Amygdala (tissue), 56 donors: ENCODE measurements around the gene KRTAP20-1.

Source experiments
- DNase-seq, 56 donors: peaks; one replicate each; lab custom pipeline; 2025; lab: John Stamatoyannopoulos, UW

The KRTAP20-1 gene

DNA sequence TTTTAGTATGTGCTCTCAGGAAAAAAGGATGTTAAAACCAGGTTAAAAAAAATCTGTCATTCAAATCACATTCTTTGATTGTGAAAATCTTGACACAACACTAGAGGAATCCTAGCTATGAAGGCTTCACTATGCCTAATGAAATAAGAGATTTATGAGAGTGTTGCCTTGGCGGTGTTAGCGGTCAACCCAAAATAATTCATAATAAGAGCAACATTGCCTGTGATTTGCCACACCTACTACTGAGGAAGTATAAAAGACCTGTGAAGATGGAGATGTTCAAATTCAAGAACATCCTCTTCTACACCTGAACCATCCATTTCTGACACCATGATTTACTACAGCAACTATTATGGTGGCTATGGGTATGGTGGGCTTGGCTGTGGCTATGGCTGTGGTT, at the start of gene KRTAP20-1:
KRTAP20-1 (plus strand) TSS at position 301 of the 400 bp plus-strand sequence; CDS start at position 331, 30 bp downstream.
- no peak for DNase-seq

DNA sequence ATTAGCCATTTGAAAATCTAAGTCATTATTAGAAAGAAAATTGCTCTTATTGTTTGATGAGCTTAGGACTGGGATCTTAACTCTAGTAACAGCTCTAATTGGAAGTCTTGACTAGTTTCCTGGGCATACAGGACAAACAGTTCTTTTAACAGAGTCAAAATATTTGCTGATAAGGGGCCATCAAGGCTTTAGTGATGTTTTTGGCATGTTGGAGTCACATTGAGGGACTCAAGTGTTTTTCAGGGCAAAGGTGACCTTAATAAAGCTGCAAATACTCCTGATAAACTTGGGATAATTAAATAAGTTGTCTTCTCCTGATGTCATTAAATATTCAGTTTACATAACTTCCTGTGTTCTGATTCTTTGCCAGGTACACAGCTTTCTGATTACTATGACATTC, 48.6 kb upstream of the KRTAP20-1 start:
- DNase-seq, result no peak

DNA sequence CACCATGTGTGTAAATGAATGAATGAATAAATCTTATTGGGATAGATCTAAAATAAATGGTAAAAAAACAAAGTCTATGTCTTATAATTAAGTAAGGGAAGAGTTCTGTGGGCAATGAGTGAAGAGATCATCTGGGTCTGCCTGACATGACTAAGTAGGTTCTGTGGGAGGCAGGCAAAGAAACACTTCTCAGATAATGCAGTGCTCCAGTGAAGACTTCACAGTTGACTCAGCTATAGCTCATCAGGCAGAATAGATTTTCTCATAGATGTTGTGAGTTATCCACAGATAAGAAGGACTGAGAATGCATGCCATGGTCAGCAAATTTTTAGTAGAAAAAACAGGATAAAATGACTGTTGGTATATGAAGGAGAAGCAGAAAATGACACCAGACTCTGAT, 38.5 kb upstream of the KRTAP20-1 start:
- DNase-seq, result no peak

DNA sequence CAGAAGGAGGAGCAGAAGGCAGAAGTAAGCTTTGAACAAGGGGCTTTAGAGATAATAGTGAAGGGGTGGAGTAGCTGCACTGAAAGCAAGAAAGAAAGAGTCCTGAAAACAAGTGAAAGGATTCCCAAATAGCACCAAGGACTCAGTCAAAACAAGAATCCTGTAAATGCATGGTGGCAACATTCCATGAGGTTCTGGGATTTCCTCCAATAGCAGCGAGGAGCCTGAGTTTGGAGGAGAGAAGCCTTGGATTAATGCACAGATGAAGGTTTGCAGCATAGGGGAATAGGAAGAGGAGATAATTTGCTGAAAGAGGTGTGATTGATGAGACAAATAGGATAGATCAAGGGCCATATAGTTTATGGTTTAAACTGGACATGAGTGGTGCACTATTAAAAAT, 36.9 kb upstream of the KRTAP20-1 start:
- DNase-seq, result no peak

DNA sequence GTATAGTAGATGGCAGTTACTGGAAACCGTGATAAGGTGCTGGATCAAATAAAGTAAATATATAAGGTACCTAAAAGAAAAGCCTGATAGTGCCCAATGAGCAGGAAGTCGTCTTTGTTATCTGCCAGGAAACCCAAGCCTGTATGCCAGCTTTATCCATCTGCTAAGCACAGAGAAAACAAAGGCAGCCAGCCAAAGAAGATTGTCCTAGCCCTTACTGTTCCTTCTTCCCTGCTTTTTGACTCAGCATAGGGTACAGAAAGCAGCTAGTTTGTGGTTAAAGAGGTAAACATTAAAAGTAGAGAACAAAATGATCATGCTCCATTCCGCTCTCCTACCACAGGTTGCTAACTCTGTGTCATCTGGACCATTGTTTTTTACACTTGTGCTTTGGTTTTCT, 36.1 kb upstream of the KRTAP20-1 start:
- DNase-seq, result no peak

DNA sequence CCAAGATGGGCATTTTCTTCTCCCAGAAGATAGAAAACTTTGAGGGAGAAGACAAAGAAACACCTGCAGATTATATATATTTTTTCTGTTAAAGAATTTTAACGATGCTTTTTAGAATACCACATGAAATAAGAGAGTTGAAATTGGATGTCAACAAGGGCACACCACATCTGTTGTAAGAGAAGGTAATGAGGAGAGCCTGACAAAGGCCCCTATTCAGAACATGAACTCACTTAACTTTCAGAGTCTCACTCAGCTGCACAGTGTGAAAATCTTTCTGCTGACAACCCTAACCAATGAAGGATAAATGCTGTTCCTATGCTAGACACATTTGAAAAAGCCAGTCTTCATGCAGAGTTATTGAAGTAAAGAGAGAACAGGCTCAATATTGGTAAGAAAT, 33.4 kb upstream of the KRTAP20-1 start:
- no peak for DNase-seq

GRCh38 chr21:30590297-30590696, 25.9 kb upstream of the KRTAP20-1 start, which contains the start of gene KRTAP22-2:
KRTAP22-2 (minus strand) TSS chr21:30590397.
- no peak for DNase-seq

- no peak for DNase-seq
Measured at GRCh38 chr21:30592140-30592539, 24.1 kb upstream of the KRTAP20-1 start, which contains the start of gene KRTAP6-3. KRTAP6-3 (plus strand) TSS chr21:30592440; CDS start chr21:30592446, 6 bp downstream.

DNA sequence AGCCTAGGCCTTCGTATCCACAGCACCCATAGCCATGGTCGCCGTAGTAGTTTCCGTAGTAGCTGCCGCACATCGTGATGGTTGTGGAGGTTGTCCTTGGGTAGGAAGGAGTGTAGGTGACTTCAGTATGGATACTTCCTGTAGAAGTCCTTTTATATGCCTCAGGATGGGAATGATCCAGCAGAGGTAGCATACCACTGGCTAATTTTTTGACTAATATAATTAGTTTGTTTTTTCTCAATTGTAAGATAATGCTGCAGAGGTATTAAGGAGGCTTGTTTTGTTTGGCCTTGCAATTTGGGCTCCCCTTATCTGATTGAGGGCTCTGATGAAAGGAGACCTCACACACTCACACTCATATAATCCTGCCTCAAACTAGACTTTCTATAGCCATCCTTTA, 17.4 kb upstream of the KRTAP20-1 start, which contains the start of gene KRTAP6-2:
KRTAP6-2 (minus strand) TSS at position 101 of the 400 bp plus-strand sequence; CDS start at position 73, 28 bp downstream.
- DNase-seq, result no peak

DNA sequence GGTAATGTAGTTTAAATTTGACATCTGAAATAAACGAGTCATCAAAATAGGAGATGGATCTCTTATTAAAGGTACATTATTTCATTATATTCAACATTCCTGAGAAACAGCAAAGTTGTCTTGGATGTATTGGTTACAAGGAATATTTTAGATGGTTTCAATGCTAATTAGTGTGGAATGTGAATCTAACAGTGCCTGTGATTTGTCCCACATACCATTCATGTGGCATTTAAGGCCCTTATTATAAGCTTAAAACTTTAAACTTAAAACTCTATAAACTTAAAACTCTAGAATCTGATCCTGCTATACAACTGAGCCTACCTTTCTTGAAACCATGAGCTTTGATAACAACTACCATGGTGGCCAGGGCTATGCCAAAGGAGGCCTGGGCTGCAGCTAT, 15.4 kb upstream of the KRTAP20-1 start, which contains the start of gene KRTAP22-1:
KRTAP22-1 (plus strand) TSS at position 301 of the 400 bp plus-strand sequence.
- DNase-seq, result no peak

DNA sequence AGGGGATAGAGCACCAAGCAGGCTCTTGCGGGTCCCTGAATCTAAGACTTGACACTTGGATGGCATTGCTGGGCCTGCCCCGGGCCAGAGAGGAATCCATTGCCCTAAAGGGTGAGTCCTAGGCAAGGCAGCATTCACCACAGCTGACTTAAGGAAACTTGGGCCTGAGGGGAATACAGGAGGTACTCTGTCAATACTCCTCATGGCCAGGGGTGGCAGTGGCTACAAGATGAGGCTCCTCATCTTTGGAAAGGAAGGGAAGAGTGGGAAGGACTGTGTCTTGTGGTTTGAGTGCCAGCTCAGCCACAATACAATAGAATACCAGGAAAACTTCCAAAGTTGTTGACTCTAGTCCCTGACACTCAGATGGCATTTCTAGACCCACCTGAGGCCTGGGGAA, 10.3 kb upstream of the KRTAP20-1 start:
- no peak for DNase-seq

GRCh38 chr21:30612132-30612531, 4.1 kb upstream of the KRTAP20-1 start:
- DNase-seq, result no peak

- no peak for DNase-seq
Measured at GRCh38 chr21:30613836-30614235, 2.4 kb upstream of the KRTAP20-1 start, which contains the start of gene KRTAP6-1. KRTAP6-1 (minus strand) TSS chr21:30613930; CDS start chr21:30613904, 26 bp downstream.

DNA sequence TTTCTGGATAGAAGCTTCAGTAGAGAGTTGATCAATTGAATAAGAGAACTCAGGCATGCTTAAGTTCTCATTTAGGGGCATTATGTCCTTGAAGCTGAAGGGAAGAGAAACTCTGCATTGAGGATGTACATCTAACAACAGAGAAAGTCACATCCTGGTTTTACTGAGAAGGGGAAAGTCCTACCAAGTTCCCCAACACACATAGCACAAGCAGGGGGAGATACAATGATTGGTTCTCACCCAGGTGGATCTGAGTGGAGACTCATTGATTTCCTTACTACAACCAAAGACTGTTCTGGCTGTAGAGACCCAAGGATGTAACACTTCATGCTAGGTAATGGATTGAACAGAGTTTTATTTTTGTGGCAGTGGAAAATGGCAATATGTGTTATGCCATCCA, 1.0 kb upstream of the KRTAP20-1 start:
- DNase-seq, result no peak

DNA sequence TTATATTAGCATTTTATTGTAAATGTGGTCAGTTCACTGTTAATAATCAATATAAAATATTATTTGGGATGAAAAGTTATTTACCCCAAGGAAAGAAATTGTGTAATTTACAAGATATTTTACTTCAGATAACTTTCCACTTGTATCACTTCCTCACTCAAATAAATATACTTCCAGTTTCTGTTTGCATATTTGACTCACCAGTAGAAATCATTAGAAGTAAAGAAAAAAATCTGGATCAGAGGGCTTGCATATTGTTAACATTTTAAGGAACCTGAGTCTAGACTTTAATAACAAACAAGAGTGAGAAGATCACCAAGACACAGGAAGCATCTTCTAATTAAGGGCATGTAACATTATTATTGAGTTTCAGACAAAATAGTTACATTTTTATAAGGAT, 3.9 kb downstream of the KRTAP20-1 start:
- no peak for DNase-seq

DNA sequence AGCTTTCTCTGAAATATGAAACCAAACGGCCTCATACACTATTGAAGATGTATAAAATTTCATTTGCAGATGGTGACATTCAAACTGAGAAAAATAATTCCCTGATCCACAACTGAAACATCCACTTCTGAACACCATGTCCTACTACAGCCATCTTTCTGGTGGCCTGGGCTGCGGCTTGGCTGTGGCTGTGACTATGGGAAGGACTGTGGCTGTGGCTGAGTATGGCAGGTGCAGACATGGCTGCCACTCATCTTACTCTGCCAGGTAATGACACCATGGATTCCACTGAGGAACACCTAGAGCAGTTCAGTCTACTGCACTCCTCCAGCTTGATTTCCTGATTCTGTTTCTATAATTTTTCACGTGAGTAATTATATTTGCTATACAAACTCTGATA, 4.3 kb downstream of the KRTAP20-1 start, which contains the start of gene KRTAP20-4:
KRTAP20-4 (plus strand) TSS at position 106 of the 400 bp plus-strand sequence.
- no peak for DNase-seq

GRCh38 chr21:30623362-30623761, 7.1 kb downstream of the KRTAP20-1 start:
- DNase-seq, result no peak

GRCh38 chr21:30625449-30626165, 9.4 kb downstream of the KRTAP20-1 start:
- no peak for DNase-seq

- DNase-seq, result no peak
Measured at GRCh38 chr21:30628109-30628508, 11.9 kb downstream of the KRTAP20-1 start.

GRCh38 chr21:30629200-30629599, 13.0 kb downstream of the KRTAP20-1 start:
- DNase-seq, result no peak

- DNase-seq, result no peak
Measured at GRCh38 chr21:30634906-30635305, 18.7 kb downstream of the KRTAP20-1 start, which contains the start of gene KRTAP20-2. KRTAP20-2 (plus strand) TSS chr21:30635206; CDS start chr21:30635264, 58 bp downstream.

GRCh38 chr21:30638686-30639085, 22.5 kb downstream of the KRTAP20-1 start:
- DNase-seq, result no peak
